Ovary (tissue), 3 donors: ENCODE data around the gene CHRNA1.

ENCODE experiments used
- CTCF ChIP-seq, 3 donors: fragments of 450-650 bp in 2 of 3; fragments of 200-600 bp in 1 of 3; IDR thresholded peaks; one replicate each; pipeline versions ENCODE4 v1.5.1 to v1.8.0; 2016 to 2022; ENCODE audit warnings: antibody characterized with exemption in 3 of 3, mild to moderate bottlenecking in 1 of 3
- POLR2A ChIP-seq: fragments of 450-650 bp; IDR thresholded peaks from one replicate; pipeline ENCODE4 v1.6.1; 2017; ENCODE audit warnings: antibody characterized with exemption, mild to moderate bottlenecking, moderate library complexity
- donor health status: DM: no; HTN: no; CAD: no.

- TF ChIP-seq CTCF (IDR thresholded peaks at IDR 0.05) (no peak), POLR2A (no peak)
Measured at GRCh38 chr2:174717916-174718315, 46.4 kb downstream of the CHRNA1 start.
